NCI-H2196 treated with DMSO at 0.1 percent for 48 hours (cell line): ENCODE data around the gene LPP.

Source experiments
- DNase-seq: peaks from one replicate; lab custom pipeline; 2025; ENCODE audit not compliant: unreplicated experiment; lab: John Stamatoyannopoulos, UW

Gene LPP

GRCh38 chr3:188802645-188803044 lies 648.7 kb downstream of the LPP start:
- DNase-seq = no peak

- peak; percentile 31 for DNase-seq
These were observed 653.0 kb downstream of the LPP start for GRCh38 chr3:188807006-188807405.

- no peak for DNase-seq
These were observed 658.2 kb downstream of the LPP start for GRCh38 chr3:188812198-188812597.

- no peak for DNase-seq
These were observed 660.6 kb downstream of the LPP start for GRCh38 chr3:188814581-188814980.

- no peak for DNase-seq
These were observed 663.4 kb downstream of the LPP start for GRCh38 chr3:188817103-188817934.

- no peak for DNase-seq
These were observed 663.9 kb downstream of the LPP start for GRCh38 chr3:188817935-188818269.

GRCh38 chr3:188818282-188818681 lies 664.3 kb downstream of the LPP start:
- no peak for DNase-seq

- no peak for DNase-seq
These were observed 666.0 kb downstream of the LPP start for GRCh38 chr3:188819939-188820338.

GRCh38 chr3:188822004-188822403 lies 668.0 kb downstream of the LPP start:
- DNase-seq = no peak

GRCh38 chr3:188822411-188822810 lies 668.5 kb downstream of the LPP start:
- DNase-seq = no peak

GRCh38 chr3:188824566-188824965 lies 670.6 kb downstream of the LPP start:
- DNase-seq = no peak

- DNase-seq = no peak
These were observed 671.9 kb downstream of the LPP start for GRCh38 chr3:188825901-188826300.

- DNase-seq = no peak
These were observed 672.6 kb downstream of the LPP start for GRCh38 chr3:188826574-188826973.

GRCh38 chr3:188827103-188827502 lies 673.1 kb downstream of the LPP start:
- no peak for DNase-seq

- DNase-seq = no peak
These were observed 673.6 kb downstream of the LPP start for GRCh38 chr3:188827576-188827975.

GRCh38 chr3:188829130-188829529 lies 675.2 kb downstream of the LPP start:
- no peak for DNase-seq

GRCh38 chr3:188829576-188829975 lies 675.6 kb downstream of the LPP start:
- DNase-seq = no peak

GRCh38 chr3:188830893-188831292 lies 676.9 kb downstream of the LPP start:
- no peak for DNase-seq

- no peak for DNase-seq
These were observed 678.2 kb downstream of the LPP start for GRCh38 chr3:188832146-188832545.

GRCh38 chr3:188832961-188833721 lies 679.2 kb downstream of the LPP start:
- no peak for DNase-seq

GRCh38 chr3:188834349-188834748 lies 680.4 kb downstream of the LPP start:
- DNase-seq = no peak

- no peak for DNase-seq
These were observed 685.3 kb downstream of the LPP start for GRCh38 chr3:188839187-188839695.
